PC-9 (cell line): ENCODE data around the gene KLRC1. TPM values are rescaled to one million over a fixed set of nuclear protein-coding genes. Genes with fewer than 3 reads are reported as not detected.

ENCODE experiments used
- BruUV-seq: library from RNA; stranded (reverse); fragments of 400-500 nt; replicated peaks from 2 replicates; lab custom pipeline; 2021; lab: Mats Ljungman, UMichigan
- CTCF ChIA-PET: fragments of 300-600 bp; sonication (Branson Sonifier 250); formaldehyde crosslinking; loops from one replicate; lab custom pipeline; 2022; ENCODE audit warnings: antibody characterized with exemption; lab: Charles Lee
- POLR2A ChIA-PET: fragments of 300-600 bp; sonication (Branson Sonifier 250); formaldehyde crosslinking; loops from one replicate; lab custom pipeline; 2022; ENCODE audit warnings: antibody characterized with exemption; ENCODE audit not compliant: unreplicated experiment; lab: Charles Lee
- DNase-seq, 2 experiments: peaks; one replicate each; pipeline versions ENCODE4 v3.0.0 to v3.0.0-alpha.2; 2015 to 2022; ENCODE audit warnings: mixed read lengths in 1 of 2
- H2AFZ ChIP-seq: fragments of 200-600 bp; sonication (generic); 2 replicates; pipeline ENCODE4 v1.8.1; 2017; ENCODE audit warnings: antibody characterized with exemption
- H3F3A ChIP-seq: fragments of 200-600 bp; sonication (generic); 2 replicates; pipeline ENCODE4 v1.8.1; 2017; ENCODE audit warnings: antibody characterized with exemption, mild to moderate bottlenecking, low read depth; ENCODE audit not compliant: insufficient read depth
- H3K27ac ChIP-seq: fragments of 200-600 bp; sonication (generic); 2 replicates; pipeline ENCODE4 v1.6.1; 2016; ENCODE audit warnings: mixed run types
- H3K27me3 ChIP-seq: fragments of 200-600 bp; sonication (generic); 2 replicates; pipeline ENCODE4 v1.6.1; 2016; ENCODE audit warnings: low read depth, mixed run types; ENCODE audit not compliant: insufficient read depth
- H3K36me3 ChIP-seq: fragments of 200-600 bp; sonication (generic); 2 replicates; pipeline ENCODE4 v1.6.1; 2016; ENCODE audit warnings: low read depth, mixed run types
- H3K4me1 ChIP-seq: fragments of 200-600 bp; sonication (generic); replicated peaks from 2 replicates; pipeline ENCODE4 v1.6.1; 2016; ENCODE audit warnings: mixed run types; ENCODE audit not compliant: insufficient read depth
- H3K4me2 ChIP-seq: fragments of 200-600 bp; sonication (generic); 2 replicates; pipeline ENCODE4 v1.6.1; 2017; ENCODE audit warnings: mixed run types
- H3K4me3 ChIP-seq: fragments of 200-600 bp; sonication (generic); 2 replicates; pipeline ENCODE4 v1.6.1; 2016; ENCODE audit warnings: mixed run types
- H3K79me2 ChIP-seq: fragments of 200-600 bp; sonication (generic); 2 replicates; pipeline ENCODE4 v1.6.1; 2017; ENCODE audit warnings: low read depth, mixed run types
- H3K9me2 ChIP-seq: fragments of 200-600 bp; sonication (generic); 2 replicates; pipeline ENCODE4 v1.8.1; 2017; ENCODE audit warnings: mild to moderate bottlenecking; ENCODE audit not compliant: insufficient read depth
- H3K9me3 ChIP-seq: fragments of 200-600 bp; sonication (generic); 2 replicates; pipeline ENCODE4 v1.8.1; 2016; ENCODE audit warnings: low read depth; ENCODE audit not compliant: insufficient read depth
- H4K20me1 ChIP-seq: fragments of 200-600 bp; sonication (generic); 2 replicates; pipeline ENCODE4 v1.8.1; 2017; ENCODE audit not compliant: insufficient read depth
- EZH2 ChIP-seq: fragments of 200-600 bp; sonication (generic); IDR thresholded peaks from 2 replicates; pipeline ENCODE4 v1.8.0; 2017; ENCODE audit warnings: antibody characterized with exemption, low read depth
- intact Hi-C: fragments of 100-400 bp; cut with micrococcal nuclease; formaldehyde crosslinking; loops from one replicate; pipeline ENCODE4 v1.10.0; 2022; ENCODE audit not compliant: unreplicated experiment
- total RNA-seq: library from RNA; stranded (reverse); gene quantifications from 2 replicates; pipeline ENCODE4 v1.2.3, GENCODE V29; 2021
- TF ChIP-seq, protein P1 (sequence below): fragments of 200-600 bp; sonication (generic); conservative IDR thresholded peaks from 2 replicates; pipeline ENCODE4 v1.6.1; 2017; ENCODE audit warnings: mixed run types, antibody characterized with exemption, mild to moderate bottlenecking, moderate library complexity

KLRC1 gene
- total RNA-seq, 1 experiment from 2014 or later = not detected

DNA sequence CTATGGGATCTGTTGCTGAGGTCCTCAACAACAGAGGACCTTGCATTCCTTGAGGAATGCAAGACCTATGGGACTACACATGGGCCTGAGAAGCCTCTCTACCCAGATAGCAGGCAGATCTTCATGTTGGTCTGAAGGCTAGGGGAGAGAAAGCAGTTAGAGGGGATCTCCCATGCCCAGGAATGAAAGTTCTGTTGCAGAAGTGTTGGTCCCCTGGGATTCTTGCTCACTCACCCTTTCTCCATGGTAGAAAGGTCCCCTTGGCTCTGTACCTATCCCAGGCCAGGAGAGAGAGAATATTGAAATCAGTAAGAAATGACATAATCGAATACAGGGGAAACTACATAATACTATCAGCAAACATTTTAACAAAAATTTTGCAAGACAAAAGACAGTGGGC, 16.5 kb upstream of the KLRC1 start:
- Histone ChIP-seq H3K4me3 (no peak overlapping the region), H3K36me3 (no peaks in the 10 kb centered on the region), H3K4me1 (no peaks in the 10 kb centered on the region), H3K9me2 (no peaks in the 10 kb centered on the region), H4K20me1 (no peaks in the 10 kb centered on the region), H3K4me2 (no peak overlapping the region), H3K27me3 (no peaks in the 10 kb centered on the region), H3F3A (no peaks in the 10 kb centered on the region), H3K79me2 (no peaks in the 10 kb centered on the region), H2AFZ (no peak overlapping the region), H3K9me3 (no peaks in the 10 kb centered on the region), H3K27ac (no peak overlapping the region)
- DNase-seq = no peak
- TF ChIP-seq, protein P1, sequence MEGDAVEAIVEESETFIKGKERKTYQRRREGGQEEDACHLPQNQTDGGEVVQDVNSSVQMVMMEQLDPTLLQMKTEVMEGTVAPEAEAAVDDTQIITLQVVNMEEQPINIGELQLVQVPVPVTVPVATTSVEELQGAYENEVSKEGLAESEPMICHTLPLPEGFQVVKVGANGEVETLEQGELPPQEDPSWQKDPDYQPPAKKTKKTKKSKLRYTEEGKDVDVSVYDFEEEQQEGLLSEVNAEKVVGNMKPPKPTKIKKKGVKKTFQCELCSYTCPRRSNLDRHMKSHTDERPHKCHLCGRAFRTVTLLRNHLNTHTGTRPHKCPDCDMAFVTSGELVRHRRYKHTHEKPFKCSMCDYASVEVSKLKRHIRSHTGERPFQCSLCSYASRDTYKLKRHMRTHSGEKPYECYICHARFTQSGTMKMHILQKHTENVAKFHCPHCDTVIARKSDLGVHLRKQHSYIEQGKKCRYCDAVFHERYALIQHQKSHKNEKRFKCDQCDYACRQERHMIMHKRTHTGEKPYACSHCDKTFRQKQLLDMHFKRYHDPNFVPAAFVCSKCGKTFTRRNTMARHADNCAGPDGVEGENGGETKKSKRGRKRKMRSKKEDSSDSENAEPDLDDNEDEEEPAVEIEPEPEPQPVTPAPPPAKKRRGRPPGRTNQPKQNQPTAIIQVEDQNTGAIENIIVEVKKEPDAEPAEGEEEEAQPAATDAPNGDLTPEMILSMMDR = no peak
- TF ChIP-seq EZH2 = no peak
- CTCF ChIA-PET = no interaction called here
- POLR2A ChIA-PET = no interaction called here
- intact Hi-C loops = no loop called here
- no TSS peak for BruUV-seq

DNA sequence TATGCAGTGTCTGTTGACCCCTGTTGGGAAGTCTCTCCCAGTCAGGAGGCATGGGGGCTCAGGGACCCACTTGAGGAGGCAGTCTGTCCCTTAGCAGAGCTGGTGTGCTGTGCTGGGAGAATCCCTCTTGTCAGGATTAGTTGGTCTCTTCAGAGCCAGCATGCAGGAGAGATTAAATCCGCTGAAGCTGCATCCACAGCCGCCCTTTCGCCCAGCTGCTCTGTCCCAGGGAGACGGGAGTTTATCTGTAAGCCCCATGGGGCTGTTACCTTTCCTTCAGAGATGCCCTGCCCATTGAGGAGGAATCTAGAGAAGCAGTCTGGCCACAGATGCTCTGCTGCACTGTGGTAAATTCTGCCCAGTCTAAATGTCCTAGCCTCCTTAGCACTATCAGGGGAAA, 13.1 kb upstream of the KLRC1 start:
- TF ChIP-seq, protein P1 = no peak
- TF ChIP-seq EZH2 = no peak

DNA sequence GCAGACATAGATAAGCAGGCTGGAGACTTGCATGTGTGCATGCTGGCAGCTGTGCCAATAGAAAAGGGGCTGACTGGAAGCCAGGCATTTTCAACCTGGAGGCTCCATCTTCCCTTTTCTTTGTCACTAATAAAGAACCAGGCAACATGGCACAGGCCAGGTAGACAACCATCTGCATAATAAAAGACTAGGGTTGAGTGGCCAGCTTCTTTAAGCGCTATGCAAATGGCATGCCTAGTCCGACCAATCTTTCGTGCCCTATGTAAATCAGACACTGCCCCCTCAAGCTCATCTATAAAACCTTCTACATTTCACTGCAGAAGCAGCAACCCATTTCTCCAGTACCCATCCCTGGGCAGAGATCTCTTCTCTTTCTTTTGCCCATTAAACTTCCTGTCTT, 4.6 kb upstream of the KLRC1 start:
- Histone ChIP-seq H4K20me1 (no peaks in the 10 kb centered on the region), H2AFZ (no peak overlapping the region), H3K4me3 (no peak overlapping the region), H3K27me3 (no peaks in the 10 kb centered on the region), H3K36me3 (no peaks in the 10 kb centered on the region), H3F3A (no peaks in the 10 kb centered on the region), H3K79me2 (no peaks in the 10 kb centered on the region), H3K4me1 (0 out of 2 replicates have a peak, but pooled peaks cover 4% of the 10 kb centered on the region), H3K9me2 (no peaks in the 10 kb centered on the region), H3K27ac (no peak overlapping the region), H3K4me2 (no peak overlapping the region), H3K9me3 (no peaks in the 10 kb centered on the region)
- ChIA-PET CTCF (no interaction called here), POLR2A (no interaction called here)
- intact Hi-C loops = no loop called here
- no peak for DNase-seq
- TF ChIP-seq EZH2 = no peak
- TF ChIP-seq, protein P1 = no peak
- BruUV-seq = no TSS peak

More for the DNA sequence above, 13.1 kb upstream of the KLRC1 start:
- ChIA-PET POLR2A (no interaction called here), CTCF (no interaction called here)
- no peaks in the 10 kb centered on the region for H3K4me1 ChIP-seq
- H3K4me2 ChIP-seq = no peak overlapping the region
- no peaks in the 10 kb centered on the region for H4K20me1 ChIP-seq
- no peaks in the 10 kb centered on the region for H3K36me3 ChIP-seq
- no peaks in the 10 kb centered on the region for H3F3A ChIP-seq
- H2AFZ ChIP-seq = no peak overlapping the region
- no peak overlapping the region for H3K4me3 ChIP-seq
- no peaks in the 10 kb centered on the region for H3K79me2 ChIP-seq
- H3K9me3 ChIP-seq = no peaks in the 10 kb centered on the region
- H3K9me2 ChIP-seq = no peaks in the 10 kb centered on the region
- 0 out of 2 replicates have a peak, but pooled peaks cover 9% of the 10 kb centered on the region for H3K27me3 ChIP-seq
- intact Hi-C loops = no loop called here
- no TSS peak for BruUV-seq
- H3K27ac ChIP-seq = no peak overlapping the region
- DNase-seq = no peak
